ENCODE measurements around the gene PRMT6.
"Not testable (repeated sequence)": the region's sequence is repeated elsewhere in the genome, so short reads cannot be mapped to it uniquely, and the experiment has no call there.

PRMT6 gene

GRCh38 chr1:107057197-107058133 is 991 bp downstream of the PRMT6 start:
- Mint-ChIP-seq H3K36me3 (ENCODE audit: insufficient read depth) (peaks cover 15% of the 10 kb centered on the region), H3K4me3 (peak overlapping the region; percentile 100), H3K9me3 (no peaks in the 10 kb centered on the region), H3K27ac (ENCODE audit: low read depth) (peak overlapping the region; percentile 96), H3K4me1 (peaks cover 25% of the 10 kb centered on the region), H3K27me3 (no peaks in the 10 kb centered on the region)
- ATAC-seq (replicated peaks; ENCODE audit: extremely low read depth, poor library complexity, severe bottlenecking) (peak; percentile 37), DNase-seq (ENCODE audit: low spot score in 2 of 2) (peak in 1 of 2 donors; percentile 11)

- Mint-ChIP-seq H3K4me1 (peaks cover 25% of the 10 kb centered on the region), H3K4me3 (peak overlapping the region; percentile 100), H3K27ac (ENCODE audit: low read depth) (peak overlapping the region; percentile 96), H3K9me3 (no peaks in the 10 kb centered on the region), H3K27me3 (no peaks in the 10 kb centered on the region), H3K36me3 (ENCODE audit: insufficient read depth) (peaks cover 18% of the 10 kb centered on the region)
- ATAC-seq (replicated peaks; ENCODE audit: extremely low read depth, poor library complexity, severe bottlenecking) (no peak), DNase-seq (ENCODE audit: low spot score in 2 of 2) (no peak)
Observed at GRCh38 chr1:107058245-107059032, 2.0 kb downstream of the PRMT6 start.

GRCh38 chr1:107061886-107062285 is 5.4 kb downstream of the PRMT6 start:
- Mint-ChIP-seq H3K9me3 (no peaks in the 10 kb centered on the region), H3K4me1 (peaks cover 19% of the 10 kb centered on the region), H3K27me3 (no peaks in the 10 kb centered on the region), H3K36me3 (ENCODE audit: insufficient read depth) (peaks cover 12% of the 10 kb centered on the region), H3K27ac (ENCODE audit: low read depth) (no peak overlapping the region), H3K4me3 (no peak overlapping the region)
- no peak for DNase-seq (ENCODE audit: low spot score in 2 of 2)
- no peak for ATAC-seq (replicated peaks; ENCODE audit: extremely low read depth, poor library complexity, severe bottlenecking)

- Mint-ChIP-seq H3K27ac (ENCODE audit: low read depth) (no peak overlapping the region), H3K27me3 (peaks cover 32% of the 10 kb centered on the region)
- ATAC-seq (replicated peaks; ENCODE audit: extremely low read depth, poor library complexity, severe bottlenecking): no peak
Observed at GRCh38 chr1:107073493-107073892, 17.0 kb downstream of the PRMT6 start.

GRCh38 chr1:107076841-107077240 is 20.4 kb downstream of the PRMT6 start:
- DNase-seq (ENCODE audit: low spot score in 2 of 2): no peak

More at GRCh38 chr1:107073493-107073892, 17.0 kb downstream of the PRMT6 start:
- Mint-ChIP-seq H3K36me3 (ENCODE audit: insufficient read depth) (no peaks in the 10 kb centered on the region), H3K4me3 (no peak overlapping the region), H3K9me3 (no peaks in the 10 kb centered on the region), H3K4me1 (no peaks in the 10 kb centered on the region)
- DNase-seq (ENCODE audit: low spot score in 2 of 2): no peak

GRCh38 chr1:107079249-107079648 is 22.8 kb downstream of the PRMT6 start:
- ATAC-seq (replicated peaks; ENCODE audit: extremely low read depth, poor library complexity, severe bottlenecking) (no peak), DNase-seq (ENCODE audit: low spot score in 2 of 2) (no peak)

More at GRCh38 chr1:107076841-107077240, 20.4 kb downstream of the PRMT6 start:
- Mint-ChIP-seq H3K27me3 (peaks cover 43% of the 10 kb centered on the region), H3K4me3 (no peak overlapping the region), H3K4me1 (no peaks in the 10 kb centered on the region), H3K9me3 (no peaks in the 10 kb centered on the region), H3K36me3 (ENCODE audit: insufficient read depth) (no peaks in the 10 kb centered on the region), H3K27ac (ENCODE audit: low read depth) (no peak overlapping the region)
- no peak for ATAC-seq (replicated peaks; ENCODE audit: extremely low read depth, poor library complexity, severe bottlenecking)

GRCh38 chr1:107081102-107081501 is 24.6 kb downstream of the PRMT6 start:
- no peaks in the 10 kb centered on the region for H3K4me1 Mint-ChIP-seq
- no peak for DNase-seq (ENCODE audit: low spot score in 2 of 2)
- no peak overlapping the region for H3K4me3 Mint-ChIP-seq
- ATAC-seq (replicated peaks; ENCODE audit: extremely low read depth, poor library complexity, severe bottlenecking): no peak
- peaks cover 56% of the 10 kb centered on the region for H3K27me3 Mint-ChIP-seq
- H3K9me3 Mint-ChIP-seq: peaks cover 10% of the 10 kb centered on the region
- H3K27ac Mint-ChIP-seq (ENCODE audit: low read depth): no peak overlapping the region
- H3K36me3 Mint-ChIP-seq (ENCODE audit: insufficient read depth): no peaks in the 10 kb centered on the region

More at GRCh38 chr1:107079249-107079648, 22.8 kb downstream of the PRMT6 start:
- no peaks in the 10 kb centered on the region for H3K4me1 Mint-ChIP-seq
- no peaks in the 10 kb centered on the region for H3K36me3 Mint-ChIP-seq (ENCODE audit: insufficient read depth)
- H3K9me3 Mint-ChIP-seq: no peaks in the 10 kb centered on the region
- peaks cover 45% of the 10 kb centered on the region for H3K27me3 Mint-ChIP-seq
- no peak overlapping the region for H3K4me3 Mint-ChIP-seq
- no peak overlapping the region for H3K27ac Mint-ChIP-seq (ENCODE audit: low read depth)

- H3K36me3 Mint-ChIP-seq (ENCODE audit: insufficient read depth): no peaks in the 10 kb centered on the region
- H3K9me3 Mint-ChIP-seq: peaks cover 5% of the 10 kb centered on the region
- peaks cover 12% of the 10 kb centered on the region for H3K27me3 Mint-ChIP-seq
- H3K27ac Mint-ChIP-seq (ENCODE audit: low read depth): no peak overlapping the region
- DNase-seq (ENCODE audit: low spot score in 2 of 2) (no peak), ATAC-seq (replicated peaks; ENCODE audit: extremely low read depth, poor library complexity, severe bottlenecking) (no peak)
- H3K4me1 Mint-ChIP-seq: no peaks in the 10 kb centered on the region
- no peak overlapping the region for H3K4me3 Mint-ChIP-seq
Observed at GRCh38 chr1:107091418-107091817, 34.9 kb downstream of the PRMT6 start.

- H3K36me3 Mint-ChIP-seq (ENCODE audit: insufficient read depth); DNase-seq (ENCODE audit: low spot score in 2 of 2); H3K9me3 Mint-ChIP-seq; ATAC-seq (replicated peaks; ENCODE audit: extremely low read depth, poor library complexity, severe bottlenecking); H3K27ac Mint-ChIP-seq (ENCODE audit: low read depth); H3K4me1 Mint-ChIP-seq; H3K4me3 Mint-ChIP-seq: not testable (repeated sequence)
- peaks cover 24% of the 10 kb centered on the region for H3K27me3 Mint-ChIP-seq
Observed at GRCh38 chr1:107093395-107093794, 36.9 kb downstream of the PRMT6 start.

GRCh38 chr1:107095647-107096046 is 39.2 kb downstream of the PRMT6 start:
- H3K36me3 Mint-ChIP-seq (ENCODE audit: insufficient read depth): no peaks in the 10 kb centered on the region
- no peaks in the 10 kb centered on the region for H3K4me1 Mint-ChIP-seq
- no peak overlapping the region for H3K27ac Mint-ChIP-seq (ENCODE audit: low read depth)
- no peak for ATAC-seq (replicated peaks; ENCODE audit: extremely low read depth, poor library complexity, severe bottlenecking)
- DNase-seq (ENCODE audit: low spot score in 2 of 2): no peak
- H3K27me3 Mint-ChIP-seq: peaks cover 24% of the 10 kb centered on the region
- H3K9me3 Mint-ChIP-seq: no peaks in the 10 kb centered on the region
- H3K4me3 Mint-ChIP-seq: no peak overlapping the region

GRCh38 chr1:107096690-107097089 is 40.2 kb downstream of the PRMT6 start:
- H3K9me3 Mint-ChIP-seq: no peaks in the 10 kb centered on the region
- no peak for DNase-seq (ENCODE audit: low spot score in 2 of 2)
- no peak overlapping the region for H3K27ac Mint-ChIP-seq (ENCODE audit: low read depth)
- ATAC-seq (replicated peaks; ENCODE audit: extremely low read depth, poor library complexity, severe bottlenecking): no peak
- H3K4me3 Mint-ChIP-seq: no peak overlapping the region
- no peaks in the 10 kb centered on the region for H3K4me1 Mint-ChIP-seq
- H3K27me3 Mint-ChIP-seq: peaks cover 23% of the 10 kb centered on the region
- no peaks in the 10 kb centered on the region for H3K36me3 Mint-ChIP-seq (ENCODE audit: insufficient read depth)

- Mint-ChIP-seq H3K27ac (ENCODE audit: low read depth) (no peak overlapping the region), H3K27me3 (peaks cover 18% of the 10 kb centered on the region), H3K9me3 (no peaks in the 10 kb centered on the region), H3K4me3 (no peak overlapping the region), H3K36me3 (ENCODE audit: insufficient read depth) (no peaks in the 10 kb centered on the region), H3K4me1 (no peaks in the 10 kb centered on the region)
- ATAC-seq (replicated peaks; ENCODE audit: extremely low read depth, poor library complexity, severe bottlenecking) (no peak), DNase-seq (ENCODE audit: low spot score in 2 of 2) (no peak)
Observed at GRCh38 chr1:107098961-107099360, 42.5 kb downstream of the PRMT6 start.

All from central memory CD8-positive, alpha-beta T cell (primary cell).